BLaER1 treated with 17β-estradiol and CSF1 and Interleukin-3, amounts not matched to agents 10 nM and 100 nM (cell line): Measurements from ENCODE around the gene ASTL.

ENCODE experiments used
- H3K27ac ChIP-seq, 11 experiments: shearing (Covaris generic); formaldehyde crosslinking; 2 replicates each; pipeline ENCODE4 v1.8.1; 2022
- H3K27me3 ChIP-seq, 11 experiments: shearing (Covaris generic); formaldehyde crosslinking; 2 replicates each; pipeline ENCODE4 v1.8.1; 2022
- H3K36me3 ChIP-seq, 11 experiments: shearing (Covaris generic); formaldehyde crosslinking; 2 replicates each; pipeline ENCODE4 v1.8.1; 2022
- H3K4me1 ChIP-seq, 10 experiments: shearing (Covaris generic); formaldehyde crosslinking; 2 replicates each; pipeline ENCODE4 v1.8.1; 2022
- H3K4me2 ChIP-seq, 11 experiments: shearing (Covaris generic); formaldehyde crosslinking; 2 replicates each; pipeline ENCODE4 v1.8.1; 2022
- H3K4me3 ChIP-seq, 10 experiments: shearing (Covaris generic); formaldehyde crosslinking; 2 replicates each; pipeline ENCODE4 v1.8.1; 2022
- H3K9ac ChIP-seq, 11 experiments: shearing (Covaris generic); formaldehyde crosslinking; 2 replicates each; pipeline ENCODE4 v1.8.1; 2022
- H3K9me3 ChIP-seq, 11 experiments: shearing (Covaris generic); formaldehyde crosslinking; replicated peaks in 1 of 11; 2 replicates each; pipeline ENCODE4 v1.8.1; 2022
- H4K20me1 ChIP-seq, 11 experiments: shearing (Covaris generic); formaldehyde crosslinking; 2 replicates each; pipeline ENCODE4 v1.8.1; 2022
- Cebpa-rat ChIP-seq, 11 experiments: shearing (Covaris generic); IDR thresholded peaks; 2 replicates each; pipeline ENCODE4 v1.8.1; 2022

Gene ASTL

GRCh38 chr2:96138179-96139145 lies at the start of gene ASTL:
Gene ASTL, minus strand, starts transcription at chr2:96138502. Its CDS starts 66 bp downstream, at chr2:96138436.
- Histone ChIP-seq H3K36me3 (peaks cover 5 to 20% (median 15%) of the 10 kb centered on the region in 11 experiments; a peak in 20 of 22 replicates), H3K4me1 (peaks cover 15 to 60% (median 30%) of the 10 kb centered on the region in 10 experiments), H3K4me2 (no peak within 1 kb of the TSS), H3K9me3 (no peaks in the 10 kb centered on the region), H3K27me3 (no peaks in the 10 kb centered on the region), H4K20me1 (peaks cover 7 to 27% (median 16%) of the 10 kb centered on the region in 11 experiments; a peak in 21 of 22 replicates), H3K27ac (no peak within 1 kb of the TSS), H3K4me3 (no peak within 1 kb of the TSS), H3K9ac (0 out of 22 replicates have a peak within 1 kb of the TSS, but pooled peaks of 2 of the 11 experiments have one; percentile 30 to 31)
- no peak for TF ChIP-seq Cebpa-rat (IDR thresholded peaks at IDR 0.05)

- H3K36me3 ChIP-seq: peaks cover 82 to 89% (median 86%) of the 10 kb centered on the region in 11 experiments
- no peak overlapping the region for H3K27ac ChIP-seq
- no peak for TF ChIP-seq Cebpa-rat (IDR thresholded peaks at IDR 0.05)
- no peaks in the 10 kb centered on the region for H3K9me3 ChIP-seq
- H3K9ac ChIP-seq: no peak overlapping the region
- no peak overlapping the region for H3K4me3 ChIP-seq
- no peaks in the 10 kb centered on the region for H3K27me3 ChIP-seq
- H4K20me1 ChIP-seq: peaks cover 0 to 71% (median 47%) of the 10 kb centered on the region in 11 experiments; a peak in 19 of 22 replicates
- H3K4me1 ChIP-seq: peaks cover 0 to 26% (median 0%) of the 10 kb centered on the region in 10 experiments; a peak in 3 of 20 replicates
- H3K4me2 ChIP-seq: no peak overlapping the region
These were observed 48.3 kb upstream of the ASTL start for GRCh38 chr2:96186562-96186961.

GRCh38 chr2:96185516-96185915 lies 47.2 kb upstream of the ASTL start:
- H3K36me3 ChIP-seq: peaks cover 72 to 79% (median 76%) of the 10 kb centered on the region in 11 experiments
- H3K4me1 ChIP-seq: peaks cover 4 to 26% (median 8%) of the 10 kb centered on the region in 10 experiments; a peak in 14 of 20 replicates
- H3K4me3 ChIP-seq: no peak overlapping the region
- H3K27ac ChIP-seq: no peak overlapping the region
- TF ChIP-seq Cebpa-rat (IDR thresholded peaks at IDR 0.05): no peak
- peak overlapping the region in 1 of 11 experiments; percentile 6; a peak in 1 of 22 replicates for H3K4me2 ChIP-seq
- no peaks in the 10 kb centered on the region for H3K9me3 ChIP-seq
- H4K20me1 ChIP-seq: peaks cover 0 to 61% (median 41%) of the 10 kb centered on the region in 11 experiments; a peak in 17 of 22 replicates
- 0 out of 22 replicates have a peak overlapping the region, but pooled peaks of 1 of the 11 experiments have one; percentile 30 for H3K9ac ChIP-seq
- H3K27me3 ChIP-seq: no peaks in the 10 kb centered on the region

- Histone ChIP-seq H3K27ac (no peak overlapping the region), H3K36me3 (peaks cover 67 to 73% (median 70%) of the 10 kb centered on the region in 11 experiments)
- no peak for TF ChIP-seq Cebpa-rat (IDR thresholded peaks at IDR 0.05)
These were observed 46.7 kb upstream of the ASTL start for GRCh38 chr2:96184989-96185388.

GRCh38 chr2:96184188-96184587 lies 45.9 kb upstream of the ASTL start:
- peaks cover 59 to 65% (median 62%) of the 10 kb centered on the region in 11 experiments for H3K36me3 ChIP-seq
- H3K27ac ChIP-seq: no peak overlapping the region
- no peak for TF ChIP-seq Cebpa-rat (IDR thresholded peaks at IDR 0.05)
- no peaks in the 10 kb centered on the region for H3K27me3 ChIP-seq
- peaks cover 0 to 51% (median 37%) of the 10 kb centered on the region in 11 experiments; a peak in 16 of 22 replicates for H4K20me1 ChIP-seq
- H3K4me2 ChIP-seq: no peak overlapping the region
- no peak overlapping the region for H3K9ac ChIP-seq
- H3K4me1 ChIP-seq: peaks cover 4 to 26% (median 9%) of the 10 kb centered on the region in 10 experiments; a peak in 14 of 20 replicates
- H3K9me3 ChIP-seq: no peaks in the 10 kb centered on the region
- H3K4me3 ChIP-seq: no peak overlapping the region

More at GRCh38 chr2:96184989-96185388, 46.7 kb upstream of the ASTL start:
- H4K20me1 ChIP-seq: peaks cover 0 to 56% (median 39%) of the 10 kb centered on the region in 11 experiments; a peak in 17 of 22 replicates
- H3K9me3 ChIP-seq: no peaks in the 10 kb centered on the region
- H3K27me3 ChIP-seq: no peaks in the 10 kb centered on the region
- no peak overlapping the region for H3K4me2 ChIP-seq
- H3K4me3 ChIP-seq: no peak overlapping the region
- peaks cover 4 to 26% (median 9%) of the 10 kb centered on the region in 10 experiments; a peak in 14 of 20 replicates for H3K4me1 ChIP-seq
- no peak overlapping the region for H3K9ac ChIP-seq

- Histone ChIP-seq H3K9me3 (no peaks in the 10 kb centered on the region), H3K9ac (no peak overlapping the region), H3K36me3 (peaks cover 33 to 39% (median 36%) of the 10 kb centered on the region in 11 experiments), H3K27ac (no peak overlapping the region), H3K4me3 (no peak overlapping the region), H4K20me1 (peaks cover 0 to 30% (median 19%) of the 10 kb centered on the region in 11 experiments; a peak in 14 of 22 replicates), H3K4me2 (no peak overlapping the region), H3K4me1 (peaks cover 4 to 17% (median 9%) of the 10 kb centered on the region in 10 experiments; a peak in 14 of 20 replicates), H3K27me3 (no peaks in the 10 kb centered on the region)
- TF ChIP-seq Cebpa-rat (IDR thresholded peaks at IDR 0.05): no peak
These were observed 43.2 kb upstream of the ASTL start for GRCh38 chr2:96181529-96181928.

- no peak for TF ChIP-seq Cebpa-rat (IDR thresholded peaks at IDR 0.05)
These were observed 42.2 kb upstream of the ASTL start for GRCh38 chr2:96180521-96180920.

GRCh38 chr2:96180002-96180401 lies 41.7 kb upstream of the ASTL start:
- Histone ChIP-seq H3K9me3 (no peaks in the 10 kb centered on the region), H3K4me3 (no peak overlapping the region), H3K9ac (no peak overlapping the region), H4K20me1 (peaks cover 0 to 19% (median 10%) of the 10 kb centered on the region in 11 experiments; a peak in 12 of 22 replicates), H3K4me2 (no peak overlapping the region), H3K36me3 (peaks cover 18 to 24% (median 20%) of the 10 kb centered on the region in 11 experiments), H3K4me1 (peaks cover 0 to 14% (median 9%) of the 10 kb centered on the region in 10 experiments; a peak in 13 of 20 replicates), H3K27me3 (no peaks in the 10 kb centered on the region), H3K27ac (no peak overlapping the region)
- TF ChIP-seq Cebpa-rat (IDR thresholded peaks at IDR 0.05): no peak

More at GRCh38 chr2:96180521-96180920, 42.2 kb upstream of the ASTL start:
- Histone ChIP-seq H3K36me3 (peaks cover 22 to 29% (median 26%) of the 10 kb centered on the region in 11 experiments), H3K4me1 (peaks cover 0 to 14% (median 9%) of the 10 kb centered on the region in 10 experiments; a peak in 13 of 20 replicates), H3K4me3 (no peak overlapping the region), H3K9me3 (no peaks in the 10 kb centered on the region), H3K27me3 (no peaks in the 10 kb centered on the region), H4K20me1 (peaks cover 0 to 25% (median 10%) of the 10 kb centered on the region in 11 experiments; a peak in 13 of 22 replicates), H3K27ac (no peak overlapping the region), H3K4me2 (peak overlapping the region in 5 of 11 experiments; percentile 4 to 42 (median 31); a peak in 5 of 22 replicates), H3K9ac (no peak overlapping the region)
